SK-N-SH treated with all-trans-retinoic acid at 6 μM for 48 hours (cell line): ENCODE data around the gene PLEKHJ1.

Source experiments
- ATAC-seq: fragments of 200-7000 bp; cut with Tn5 transposase; 3 replicates; pipeline ENCODE4 v1.9.1; 2020; ENCODE audit warnings: mild to moderate bottlenecking, moderate library complexity
- ARNTL ChIP-seq: fragments of 450-650 bp; formaldehyde crosslinking; IDR thresholded peaks from 2 replicates; pipeline ENCODE4 v1.5.0; 2020; ENCODE audit warnings: low read depth, mild to moderate bottlenecking, moderate library complexity, borderline replicate concordance
- BACH2 ChIP-seq: fragments of 250-450 bp; sonication (Bioruptor Pico); IDR thresholded peaks from 2 replicates; pipeline ENCODE4 v1.9.0; 2021; ENCODE audit warnings: mild to moderate bottlenecking, borderline replicate concordance
- CSDC2 ChIP-seq: fragments of 250-450 bp; sonication (Bioruptor Pico); IDR thresholded peaks from 2 replicates; pipeline ENCODE4 v1.5.0; 2020; ENCODE audit warnings: mild to moderate bottlenecking, moderate library complexity
- ESRRG ChIP-seq: fragments of 250-450 bp; sonication (Bioruptor Pico); IDR thresholded peaks from 2 replicates; pipeline ENCODE4 v1.6.1; 2021; ENCODE audit warnings: mild to moderate bottlenecking
- GLIS3 ChIP-seq: fragments of 250-450 bp; sonication (Bioruptor Pico); IDR thresholded peaks from 2 replicates; pipeline ENCODE4 v1.5.0; 2020; ENCODE audit warnings: mild to moderate bottlenecking, moderate library complexity
- ISL1 ChIP-seq: fragments of 250-450 bp; sonication (Bioruptor Pico); IDR thresholded peaks from 2 replicates; pipeline ENCODE4 v2.1.2; 2022; ENCODE audit warnings: mild to moderate bottlenecking, moderate library complexity
- PATZ1 ChIP-seq: fragments of 250-450 bp; sonication (Bioruptor Pico); IDR thresholded peaks from 2 replicates; pipeline ENCODE4 v1.8.0; 2020; ENCODE audit warnings: mild to moderate bottlenecking, moderate library complexity, borderline replicate concordance
- POU6F1 ChIP-seq: fragments of 250-450 bp; sonication (Bioruptor Pico); IDR thresholded peaks from 2 replicates; pipeline ENCODE4 v1.8.0; 2021; ENCODE audit warnings: low read depth, mild to moderate bottlenecking, moderate library complexity, borderline replicate concordance
- PPARA ChIP-seq: fragments of 250-450 bp; sonication (Bioruptor Pico); IDR thresholded peaks from 2 replicates; pipeline ENCODE4 v1.5.0; 2020; ENCODE audit warnings: mild to moderate bottlenecking, borderline replicate concordance
- RARB ChIP-seq: fragments of 250-450 bp; sonication (Bioruptor Pico); IDR thresholded peaks from 2 replicates; pipeline ENCODE4 v1.8.0; 2021; ENCODE audit warnings: mild to moderate bottlenecking, moderate library complexity
- SNAI2 ChIP-seq: fragments of 250-450 bp; sonication (Bioruptor Pico); IDR thresholded peaks from 2 replicates; pipeline ENCODE4 v1.5.0; 2020; ENCODE audit warnings: mild to moderate bottlenecking, moderate library complexity
- TCF4 ChIP-seq: fragments of 250-450 bp; sonication (Bioruptor Pico); IDR thresholded peaks from 2 replicates; pipeline ENCODE4 v1.8.0; 2021; ENCODE audit warnings: mild to moderate bottlenecking, moderate library complexity, borderline replicate concordance
- TOX ChIP-seq: fragments of 250-450 bp; sonication (Bioruptor Pico); IDR thresholded peaks from 2 replicates; pipeline ENCODE4 v1.8.0; 2021; ENCODE audit warnings: mild to moderate bottlenecking, moderate library complexity, borderline replicate concordance
- TSHZ2 ChIP-seq: fragments of 250-450 bp; sonication (Bioruptor Pico); IDR thresholded peaks from 2 replicates; pipeline ENCODE4 v1.5.0; 2020; ENCODE audit warnings: mild to moderate bottlenecking, moderate library complexity
- ZFP3 ChIP-seq: fragments of 250-450 bp; sonication (Bioruptor Pico); IDR thresholded peaks from 2 replicates; pipeline ENCODE4 v1.5.0; 2020; ENCODE audit warnings: mild to moderate bottlenecking, moderate library complexity
- ZFP30 ChIP-seq: fragments of 450-650 bp; formaldehyde crosslinking; IDR thresholded peaks from 2 replicates; pipeline ENCODE4 v1.5.0; 2022; ENCODE audit warnings: mild to moderate bottlenecking, moderate library complexity
- ZNF565 ChIP-seq: fragments of 450-650 bp; formaldehyde crosslinking; conservative IDR thresholded peaks from 2 replicates; pipeline ENCODE4 v1.5.0; 2020; ENCODE audit warnings: low read depth, mild to moderate bottlenecking, moderate library complexity
- ZNF70 ChIP-seq: fragments of 450-650 bp; formaldehyde crosslinking; IDR thresholded peaks from 2 replicates; pipeline ENCODE4 v1.5.0; 2020; ENCODE audit warnings: mild to moderate bottlenecking, moderate library complexity
- ZNF8 ChIP-seq: fragments of 450-650 bp; formaldehyde crosslinking; IDR thresholded peaks from 2 replicates; pipeline ENCODE4 v1.5.0; 2020; ENCODE audit warnings: mild to moderate bottlenecking, moderate library complexity

The PLEKHJ1 gene

GRCh38 chr19:2253106-2254063 is 17.3 kb upstream of the PLEKHJ1 start:
- TF ChIP-seq BACH2 (CRISPR knock-in tag) (no peak), TSHZ2 (CRISPR knock-in tag) (no peak), ZNF8 (CRISPR knock-in tag) (no peak), ZFP30 (CRISPR knock-in tag) (no peak), ARNTL (CRISPR knock-in tag) (no peak), PPARA (CRISPR knock-in tag) (no peak), CSDC2 (CRISPR knock-in tag) (no peak), ZNF70 (CRISPR knock-in tag) (no peak), RARB (CRISPR knock-in tag) (no peak)
- ATAC-seq, result no peak

- no peak for TF ChIP-seq ZNF565
- TF ChIP-seq TOX (CRISPR knock-in tag), result no peak
- no peak for TF ChIP-seq SNAI2 (CRISPR knock-in tag)
- no peak for TF ChIP-seq GLIS3 (CRISPR knock-in tag)
- TF ChIP-seq ZNF70 (CRISPR knock-in tag), result no peak
- no peak for TF ChIP-seq RARB (CRISPR knock-in tag)
- no peak for TF ChIP-seq ZFP30 (CRISPR knock-in tag)
- ATAC-seq, result no peak
Observed at GRCh38 chr19:2252797-2253105, 16.6 kb upstream of the PLEKHJ1 start.

GRCh38 chr19:2252055-2252796 is 16.1 kb upstream of the PLEKHJ1 start:
- no peak for ATAC-seq
- TF ChIP-seq BACH2 (CRISPR knock-in tag), result no peak
- TF ChIP-seq ESRRG, result no peak
- no peak for TF ChIP-seq TCF4 (CRISPR knock-in tag)
- no peak for TF ChIP-seq ISL1 (CRISPR knock-in tag)
- no peak for TF ChIP-seq ZFP30 (CRISPR knock-in tag)
- no peak for TF ChIP-seq PATZ1
- no peak for TF ChIP-seq ZNF565

- no peak for ATAC-seq
Observed at GRCh38 chr19:2251106-2252054, 15.3 kb upstream of the PLEKHJ1 start.

More at GRCh38 chr19:2251106-2252054, 15.3 kb upstream of the PLEKHJ1 start:
- TF ChIP-seq ARNTL (CRISPR knock-in tag) (no peak), ZFP3 (CRISPR knock-in tag) (no peak), BACH2 (CRISPR knock-in tag) (no peak), PATZ1 (no peak), ESRRG (no peak), TOX (CRISPR knock-in tag) (no peak), TCF4 (CRISPR knock-in tag) (no peak), POU6F1 (CRISPR knock-in tag) (no peak)
